SH-SY5Y (cell line): Measurements from ENCODE around the gene ADAMTS14.

Experiments used
- GATA2 ChIP-seq: IDR thresholded peaks from 2 replicates; pipeline ENCODE4 v1.6.1; 2011; ENCODE audit warnings: mild to moderate bottlenecking, low read depth, low read length
- GATA3 ChIP-seq: IDR thresholded peaks from 2 replicates; pipeline ENCODE4 v1.6.1; 2011; ENCODE audit warnings: low read depth, mild to moderate bottlenecking, low read length, moderate library complexity

DNA sequence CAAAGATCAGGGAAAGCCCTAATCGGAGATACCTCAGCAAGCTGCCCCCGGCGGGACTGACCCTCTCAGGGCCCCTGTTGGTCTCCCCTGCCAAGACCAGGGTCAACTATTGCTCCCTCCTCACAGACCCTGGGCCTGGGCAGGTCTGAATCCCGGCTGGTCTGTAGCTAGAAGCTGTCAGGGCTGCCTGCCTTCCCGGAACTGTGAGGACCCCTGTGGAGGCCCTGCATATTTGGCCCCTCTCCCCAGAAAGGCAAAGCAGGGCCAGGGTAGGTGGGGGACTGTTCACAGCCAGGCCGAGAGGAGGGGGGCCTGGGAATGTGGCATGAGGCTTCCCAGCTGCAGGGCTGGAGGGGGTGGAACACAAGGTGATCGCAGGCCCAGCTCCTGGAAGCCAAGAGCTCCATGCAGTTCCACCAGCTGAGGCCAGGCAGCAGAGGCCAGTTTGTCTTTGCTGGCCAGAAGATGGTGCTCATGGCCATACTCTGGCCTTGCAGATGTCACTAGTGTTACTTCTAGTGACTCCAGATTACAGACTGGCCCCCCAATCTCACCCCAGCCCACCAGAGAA, 88.8 kb downstream of the ADAMTS14 start:
- TF ChIP-seq GATA2 (no peak), GATA3 (no peak)
